RPMI8226 (cell line): Measurements from ENCODE around the gene RAD54L2.
"Not testable (repeated sequence)": the region's sequence is repeated elsewhere in the genome, so short reads cannot be mapped to it uniquely, and the experiment has no call there.

ENCODE experiments used
- DNase-seq: peaks from one replicate; pipeline ENCODE4 v3.0.0-alpha.2; 2015

Gene RAD54L2

DNA sequence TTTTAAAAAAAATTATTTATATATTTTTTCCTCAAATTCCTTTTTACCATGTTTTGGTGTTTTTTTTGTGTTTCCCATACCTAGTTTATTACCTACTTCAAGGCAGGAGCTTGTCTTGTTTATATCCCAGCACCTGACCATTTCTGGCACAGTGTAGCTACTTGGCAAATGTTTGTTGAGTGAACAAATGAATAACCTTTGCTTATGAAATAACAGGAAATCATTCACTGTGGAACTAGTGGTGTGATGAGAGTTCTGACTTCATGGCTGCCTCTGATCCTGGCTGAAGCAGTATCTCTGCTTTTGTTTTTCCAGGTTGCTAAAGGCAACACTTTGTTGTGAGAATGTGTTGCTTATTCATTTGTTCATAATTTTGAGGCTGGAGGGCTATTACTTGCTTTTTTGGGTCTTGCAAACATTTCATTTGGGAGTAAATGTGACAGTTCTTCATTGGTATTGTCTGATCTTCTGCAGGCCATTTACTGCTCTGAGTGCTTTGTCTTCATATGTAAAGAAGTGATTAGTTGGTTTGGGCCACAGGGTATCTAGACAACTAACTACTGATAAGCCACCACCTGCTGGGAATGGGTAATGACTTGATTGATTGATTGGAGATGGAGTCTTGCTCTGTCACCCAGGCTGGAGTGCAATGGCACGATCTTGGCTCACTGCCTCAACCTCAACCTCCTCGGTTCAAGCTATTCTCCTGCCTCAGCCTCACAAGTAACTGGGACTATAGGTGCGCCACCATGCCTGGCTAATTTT lies 5.7 kb downstream of the RAD54L2 start:
- DNase-seq, result no peak

DNA sequence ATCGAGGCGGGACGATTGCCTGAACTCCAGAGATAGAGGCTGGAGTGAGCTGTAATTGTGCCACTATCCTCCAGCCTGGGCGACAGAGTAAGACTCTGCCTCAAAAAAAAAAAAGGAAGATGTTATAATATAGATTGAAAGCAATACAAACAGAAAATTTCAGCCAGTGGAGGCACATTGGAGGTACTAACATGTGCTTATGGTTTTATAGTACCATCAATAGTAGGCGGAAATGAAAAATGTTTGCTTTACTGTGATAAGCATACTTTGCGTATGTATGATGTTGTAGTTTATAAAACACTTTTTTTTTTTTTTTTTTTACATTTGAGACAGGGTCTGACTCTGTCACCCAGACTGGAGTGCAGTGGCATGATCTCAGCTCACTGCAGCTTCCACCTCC lies 8.8 kb downstream of the RAD54L2 start:
- DNase-seq, result no peak

DNA sequence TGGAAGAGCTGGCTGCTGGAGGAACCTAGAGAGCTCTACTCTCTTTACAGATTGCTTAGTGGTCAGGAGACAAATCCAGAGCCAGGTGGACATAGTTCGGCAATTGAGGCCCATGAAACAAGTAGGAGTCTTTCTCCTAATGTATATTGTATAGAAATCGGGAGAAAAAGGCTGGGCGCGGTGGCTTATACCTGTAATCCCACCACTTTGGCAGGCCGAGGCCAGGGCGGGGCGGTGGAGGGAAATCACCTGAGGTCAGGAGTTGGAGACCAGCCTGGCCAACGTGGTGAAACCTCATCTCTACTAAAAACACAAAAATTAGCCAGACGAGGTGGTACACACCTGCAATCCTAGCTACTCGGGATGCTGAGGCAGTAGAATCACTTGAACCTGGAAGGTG lies 10.8 kb downstream of the RAD54L2 start:
- DNase-seq, result no peak

DNA sequence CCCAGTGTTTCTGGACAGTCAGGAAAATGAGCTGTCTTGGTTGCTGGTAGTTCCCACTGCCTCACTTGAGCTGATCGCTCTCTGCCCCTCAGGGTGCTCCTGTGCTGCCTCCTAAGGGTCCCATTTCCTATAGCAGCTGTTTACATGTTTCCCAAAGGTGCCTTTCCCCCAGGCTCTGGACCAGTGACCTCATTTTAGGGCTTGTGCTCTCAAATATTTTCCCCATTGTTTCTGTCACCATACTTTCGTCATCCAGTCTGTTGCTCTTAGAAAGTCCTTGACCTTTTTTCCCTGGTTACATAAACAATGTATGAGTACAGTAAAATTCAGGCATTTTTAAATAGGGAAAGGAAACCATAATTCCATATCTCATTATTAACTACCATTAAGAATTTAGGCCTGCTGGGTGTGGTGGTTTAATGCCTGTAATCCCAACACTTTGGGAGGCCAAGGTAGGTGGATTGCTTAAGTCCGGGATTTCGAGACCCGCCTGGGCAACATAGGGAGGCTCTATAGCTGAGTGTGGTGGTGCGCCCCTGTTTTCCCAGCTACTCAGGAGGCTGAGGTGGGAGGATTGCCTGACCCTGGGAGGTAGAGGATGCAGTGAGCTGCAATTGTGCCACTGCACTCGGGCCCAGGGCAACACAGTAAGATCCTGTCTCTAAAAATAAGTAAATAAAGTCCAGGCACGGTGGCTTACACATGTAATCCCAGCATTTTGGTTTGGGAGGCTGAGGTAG lies 11.7 kb downstream of the RAD54L2 start:
- no peak for DNase-seq

DNA sequence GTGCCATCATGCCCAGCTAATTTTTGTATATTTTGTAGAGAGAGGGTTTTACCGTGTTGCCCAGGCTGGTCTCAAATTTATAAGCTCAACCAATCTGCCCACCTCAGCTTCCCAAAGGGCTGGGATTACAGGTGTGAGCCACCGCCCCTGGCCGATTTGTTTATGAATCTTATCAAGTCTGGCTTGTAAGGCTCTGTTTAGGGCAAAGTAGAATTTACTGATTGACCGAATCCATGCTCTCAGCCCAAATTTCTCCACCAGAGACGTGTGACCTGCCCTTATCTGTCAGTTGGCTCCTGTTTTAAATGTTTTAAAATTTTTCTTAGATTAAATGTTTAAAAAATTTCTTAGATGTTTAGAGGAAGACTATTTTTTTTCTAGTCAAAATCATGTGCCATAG lies 19.5 kb downstream of the RAD54L2 start:
- no peak for DNase-seq

DNA sequence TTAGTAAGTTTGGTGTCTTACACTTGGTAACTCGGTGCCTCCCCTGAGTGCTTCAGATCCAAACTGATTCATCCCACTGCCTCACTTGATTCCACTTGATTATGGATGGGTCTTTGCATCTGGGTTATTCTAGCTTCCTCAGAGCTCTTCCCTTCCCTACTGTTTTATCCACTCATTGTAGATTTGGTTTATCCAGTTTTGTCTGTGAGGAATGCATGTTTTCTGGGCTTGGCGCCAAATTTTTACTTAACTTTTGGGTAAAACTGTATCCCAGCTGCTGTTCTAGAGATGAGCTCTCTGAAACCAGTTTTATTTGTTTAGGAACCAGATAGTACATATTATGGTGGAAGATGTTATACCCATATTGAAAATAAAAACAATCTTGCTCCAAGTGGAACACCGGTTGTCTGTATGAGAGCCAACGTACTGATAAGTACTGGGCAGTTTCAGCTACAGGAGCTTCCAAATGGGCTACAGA lies 20.9 kb downstream of the RAD54L2 start:
- no peak for DNase-seq

DNA sequence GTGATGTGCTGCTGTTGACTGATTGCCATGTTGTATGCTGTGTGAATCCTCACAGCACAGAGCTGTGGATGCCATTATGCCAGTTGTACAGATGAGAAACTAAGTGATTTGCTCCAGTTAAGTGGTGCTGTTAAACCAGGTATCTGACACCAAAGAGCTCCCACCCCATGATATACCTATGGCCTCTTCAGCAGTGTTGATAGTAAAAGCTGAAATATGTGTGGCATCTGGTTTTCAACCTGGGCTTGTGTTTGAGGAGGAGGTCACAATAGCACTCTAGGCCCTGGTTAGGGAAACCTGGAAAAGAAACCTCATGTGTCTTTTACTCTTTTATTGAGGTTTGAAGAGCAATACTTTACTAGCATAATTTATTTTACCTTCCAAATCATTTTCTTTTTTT lies 21.4 kb downstream of the RAD54L2 start:
- DNase-seq, result no peak

DNA sequence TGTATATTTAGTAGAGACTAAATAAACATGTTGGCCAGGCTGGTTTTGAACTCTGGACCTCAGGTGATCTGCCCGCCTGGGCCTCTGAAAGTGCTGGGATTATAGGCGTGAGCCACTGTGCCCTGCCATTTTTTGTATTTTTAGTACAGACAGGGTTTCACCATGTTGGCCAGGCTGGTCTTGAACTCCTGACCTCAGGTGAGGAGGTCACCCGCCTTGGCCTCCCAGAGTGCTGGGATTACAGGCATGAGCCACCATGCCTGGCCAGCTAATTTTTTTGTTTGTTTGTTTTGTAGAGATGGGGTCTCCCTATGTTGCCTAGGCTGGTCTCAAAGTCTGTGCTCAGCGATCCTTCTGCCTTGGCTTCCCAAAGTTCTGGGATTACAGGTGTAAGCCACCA lies 23.9 kb downstream of the RAD54L2 start:
- not testable (repeated sequence) for DNase-seq

DNA sequence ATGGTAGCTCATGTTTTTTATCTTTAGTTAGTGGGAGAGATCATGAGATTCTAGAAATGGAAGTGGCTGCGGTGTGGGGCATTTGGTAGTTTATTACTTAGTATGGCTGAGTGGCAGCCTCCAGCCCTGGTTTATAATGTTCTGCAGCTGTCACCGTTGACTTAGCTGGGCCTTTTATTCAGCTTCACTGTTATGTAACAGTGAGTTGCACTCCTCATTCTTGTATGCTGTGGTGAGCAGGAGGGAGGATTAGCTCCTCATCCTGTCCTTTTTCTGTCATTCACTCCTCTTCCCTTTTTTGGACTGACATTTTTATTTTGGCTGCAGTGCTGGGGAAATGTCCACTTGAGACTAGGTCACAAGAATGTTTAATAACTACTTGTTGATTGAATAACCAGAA lies 29.5 kb downstream of the RAD54L2 start:
- DNase-seq, result no peak

DNA sequence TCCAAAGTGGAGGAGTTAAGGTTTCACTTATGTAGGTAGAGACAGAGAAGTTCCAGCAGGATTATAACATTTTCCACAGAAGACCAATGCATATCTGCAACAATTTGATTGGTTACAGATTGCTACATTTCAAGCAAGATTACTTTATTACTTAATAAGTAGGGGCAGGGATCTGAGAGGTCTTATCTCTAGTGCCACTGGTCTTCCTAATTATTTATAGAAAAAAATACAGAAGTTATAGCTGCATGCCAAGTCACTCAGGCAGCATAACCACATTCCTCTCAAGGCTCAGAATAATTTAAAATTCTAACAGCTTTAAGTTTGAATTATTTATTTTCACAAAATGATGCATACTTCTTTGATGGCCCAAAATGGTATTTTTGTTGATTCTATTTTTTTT lies 30.5 kb downstream of the RAD54L2 start:
- DNase-seq, result no peak

DNA sequence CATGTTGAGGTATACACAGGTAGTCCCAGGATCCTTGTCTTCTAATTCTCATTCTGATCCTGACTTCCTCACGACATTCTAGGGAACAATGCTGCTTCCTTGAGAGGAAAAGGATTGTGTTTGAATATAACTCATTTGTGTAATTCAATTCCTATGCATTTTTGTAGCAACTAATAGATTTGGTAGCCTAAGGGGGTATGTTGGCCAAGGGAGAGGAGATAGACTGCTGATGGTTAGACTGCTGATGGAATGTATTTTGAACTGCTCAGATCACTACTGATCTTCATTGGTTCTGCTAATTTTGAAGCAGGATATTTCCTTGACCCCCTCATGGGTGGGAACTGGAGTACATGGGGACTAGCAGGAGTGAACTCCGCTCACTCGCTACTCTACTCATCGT lies 39.7 kb downstream of the RAD54L2 start:
- no peak for DNase-seq

DNA sequence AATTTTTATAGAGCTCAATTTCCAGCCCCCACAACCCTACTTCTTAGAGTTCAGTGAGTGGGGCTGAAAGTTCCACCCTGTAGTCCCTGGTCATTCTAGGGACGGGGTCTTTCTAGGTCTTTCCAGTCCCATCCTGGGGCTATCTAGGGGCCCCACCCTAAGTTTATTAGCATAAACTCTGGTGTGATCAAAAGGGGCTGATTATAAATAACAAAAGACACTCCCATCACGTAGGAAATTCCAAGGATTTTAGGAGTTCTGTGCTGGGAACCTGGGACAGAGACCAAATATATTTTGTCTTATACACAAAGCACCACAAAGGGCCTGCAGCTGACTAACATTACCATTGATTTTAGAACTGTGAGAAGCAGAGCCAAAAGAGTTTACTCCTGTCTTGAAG lies 41.9 kb downstream of the RAD54L2 start:
- DNase-seq, result no peak

DNA sequence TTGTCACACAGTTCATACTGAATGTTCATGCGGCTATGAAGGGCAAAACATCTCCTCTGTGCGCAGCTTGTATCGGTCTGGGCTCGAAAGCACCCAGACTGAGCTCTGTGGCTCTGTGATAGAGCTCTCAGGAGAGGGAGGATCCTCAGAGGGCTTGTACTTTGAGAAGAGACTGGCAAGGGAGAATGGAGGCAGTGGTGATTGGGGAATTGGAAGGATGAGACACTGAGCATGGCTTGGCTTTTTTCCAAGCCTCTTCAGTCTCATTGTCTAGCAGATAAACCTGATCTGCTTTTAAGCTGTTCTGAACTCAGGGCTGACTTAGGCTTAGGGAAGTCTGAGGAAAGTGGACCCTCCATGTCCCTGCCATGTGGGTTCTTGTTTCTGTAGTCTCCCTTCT lies 43.0 kb downstream of the RAD54L2 start:
- DNase-seq, result no peak

DNA sequence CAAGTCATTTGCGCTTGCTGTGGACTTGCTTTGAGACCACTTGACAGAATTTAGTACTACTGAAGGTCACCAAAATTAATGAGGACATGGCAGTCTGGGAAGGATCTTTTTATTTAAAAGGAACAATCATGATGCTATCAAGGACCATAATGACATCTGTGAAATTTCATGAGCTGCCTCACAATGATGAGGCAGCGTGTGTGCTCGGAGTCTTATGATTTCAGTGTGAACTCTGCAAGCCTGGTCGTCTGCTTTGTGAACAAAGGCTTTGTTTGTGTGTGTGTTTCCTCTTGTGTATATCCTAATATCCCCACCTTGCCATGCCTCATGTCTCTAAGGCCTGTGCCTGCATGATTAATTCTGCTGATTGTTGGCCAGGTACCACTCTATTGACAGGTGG lies 46.7 kb downstream of the RAD54L2 start:
- no peak for DNase-seq

DNA sequence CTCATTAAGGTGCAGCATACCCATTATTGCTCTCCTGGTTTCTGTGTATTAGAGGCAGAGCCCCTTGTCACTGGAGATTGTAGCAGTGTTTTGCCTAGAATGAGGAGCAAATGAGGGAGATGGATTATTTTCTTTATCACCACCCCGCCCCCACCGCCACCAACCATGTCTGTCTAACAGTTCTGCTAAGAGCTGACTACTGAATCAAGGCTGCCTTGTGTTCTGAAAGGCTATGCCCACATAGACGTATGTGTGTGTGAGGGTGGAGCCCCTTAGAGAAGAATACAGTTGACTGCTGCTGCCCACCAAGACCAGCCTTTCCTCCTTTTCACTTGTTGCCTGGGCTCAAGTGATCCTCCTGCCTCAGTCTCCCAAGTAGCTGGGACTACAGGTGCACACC lies 47.4 kb downstream of the RAD54L2 start:
- DNase-seq, result no peak
